Upper lobe of right lung (tissue), 1 donor: Measurements from ENCODE around the gene HSPA1A. TPM values are rescaled to one million over a fixed set of nuclear protein-coding genes. Genes with fewer than 3 reads are reported as not detected.

Source experiments
- ATAC-seq: fragments of 200-7000 bp; cut with Tn5 transposase; one replicate; pipeline ENCODE4 v1.9.1; 2020; ENCODE audit warnings: mild to moderate bottlenecking, moderate library complexity
- DNase-seq: peaks from one replicate; pipeline ENCODE4 v3.0.0-alpha.2; 2020
- H3K27ac ChIP-seq: fragments of 200-600 bp; one replicate; pipeline ENCODE4 v1.8.0; 2022
- H3K27me3 ChIP-seq: fragments of 200-600 bp; one replicate; pipeline ENCODE4 v1.8.0; 2022; ENCODE audit warnings: mild to moderate bottlenecking
- H3K36me3 ChIP-seq: fragments of 200-600 bp; one replicate; pipeline ENCODE4 v1.8.0; 2022
- H3K4me1 ChIP-seq: fragments of 200-600 bp; one replicate; pipeline ENCODE4 v1.8.0; 2022
- H3K4me3 ChIP-seq: fragments of 200-600 bp; one replicate; pipeline ENCODE4 v1.8.0; 2022; ENCODE audit warnings: mild to moderate bottlenecking
- H3K9me3 ChIP-seq: fragments of 200-600 bp; one replicate; pipeline ENCODE4 v1.8.0; 2022
- intact Hi-C: fragments of 100-400 bp; cut with DNase I; formaldehyde crosslinking; loops from one replicate; pipeline ENCODE4 v1.11.0; 2022
- total RNA-seq: library from RNA; stranded (reverse); fragmentation: NEBNext Ultra II Directional; extraction: Animal tissue kit (Norgen Biotek cat#: 25700); gene quantifications from one replicate; pipeline ENCODE4 v1.2.1, GENCODE V29; 2021
- TF ChIP-seq, protein P1 (sequence below): fragments of 200-600 bp; IDR thresholded peaks from one replicate; pipeline ENCODE4 v1.8.0; 2022; ENCODE audit warnings: antibody characterized with exemption
- donor health status: DM: no; HTN: yes; CAD: no; lungs with severe emphysema.

HSPA1A gene
- total RNA-seq, 1 donor from 2014 or later: 150 TPM

- no peaks in the 10 kb centered on the region for H3K9me3 ChIP-seq
- peak overlapping the region; percentile 47 for H3K27ac ChIP-seq
- H3K27me3 ChIP-seq: no peaks in the 10 kb centered on the region
- TF ChIP-seq, protein P1, sequence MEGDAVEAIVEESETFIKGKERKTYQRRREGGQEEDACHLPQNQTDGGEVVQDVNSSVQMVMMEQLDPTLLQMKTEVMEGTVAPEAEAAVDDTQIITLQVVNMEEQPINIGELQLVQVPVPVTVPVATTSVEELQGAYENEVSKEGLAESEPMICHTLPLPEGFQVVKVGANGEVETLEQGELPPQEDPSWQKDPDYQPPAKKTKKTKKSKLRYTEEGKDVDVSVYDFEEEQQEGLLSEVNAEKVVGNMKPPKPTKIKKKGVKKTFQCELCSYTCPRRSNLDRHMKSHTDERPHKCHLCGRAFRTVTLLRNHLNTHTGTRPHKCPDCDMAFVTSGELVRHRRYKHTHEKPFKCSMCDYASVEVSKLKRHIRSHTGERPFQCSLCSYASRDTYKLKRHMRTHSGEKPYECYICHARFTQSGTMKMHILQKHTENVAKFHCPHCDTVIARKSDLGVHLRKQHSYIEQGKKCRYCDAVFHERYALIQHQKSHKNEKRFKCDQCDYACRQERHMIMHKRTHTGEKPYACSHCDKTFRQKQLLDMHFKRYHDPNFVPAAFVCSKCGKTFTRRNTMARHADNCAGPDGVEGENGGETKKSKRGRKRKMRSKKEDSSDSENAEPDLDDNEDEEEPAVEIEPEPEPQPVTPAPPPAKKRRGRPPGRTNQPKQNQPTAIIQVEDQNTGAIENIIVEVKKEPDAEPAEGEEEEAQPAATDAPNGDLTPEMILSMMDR: no peak
- no peaks in the 10 kb centered on the region for H3K36me3 ChIP-seq
- intact Hi-C loops: no loop called here
- no peak overlapping the region for H3K4me3 ChIP-seq
- DNase-seq (no peak), ATAC-seq (peak; percentile 63)
- H3K4me1 ChIP-seq: peaks cover 6% of the 10 kb centered on the region
These were observed 46.7 kb upstream of the HSPA1A start for GRCh38 chr6:31768363-31769257.

GRCh38 chr6:31769684-31770371 lies 45.5 kb upstream of the HSPA1A start:
- peaks cover 6% of the 10 kb centered on the region for H3K4me1 ChIP-seq
- TF ChIP-seq, protein P1: peak; percentile 90
- intact Hi-C loops: no loop called here
- H3K27me3 ChIP-seq: no peaks in the 10 kb centered on the region
- DNase-seq (peak; percentile 91), ATAC-seq (peak; percentile 95)
- no peaks in the 10 kb centered on the region for H3K9me3 ChIP-seq
- H3K4me3 ChIP-seq: no peak overlapping the region
- H3K36me3 ChIP-seq: no peaks in the 10 kb centered on the region
- no peak overlapping the region for H3K27ac ChIP-seq

- no peaks in the 10 kb centered on the region for H3K9me3 ChIP-seq
- intact Hi-C loops: no loop called here
- DNase-seq (no peak), ATAC-seq (no peak)
- no peak overlapping the region for H3K4me3 ChIP-seq
- no peaks in the 10 kb centered on the region for H3K36me3 ChIP-seq
- TF ChIP-seq, protein P1: no peak
- H3K27me3 ChIP-seq: no peaks in the 10 kb centered on the region
- H3K27ac ChIP-seq: no peak overlapping the region
- H3K4me1 ChIP-seq: peaks cover 6% of the 10 kb centered on the region
These were observed 44.5 kb upstream of the HSPA1A start for GRCh38 chr6:31770860-31771259.

DNA sequence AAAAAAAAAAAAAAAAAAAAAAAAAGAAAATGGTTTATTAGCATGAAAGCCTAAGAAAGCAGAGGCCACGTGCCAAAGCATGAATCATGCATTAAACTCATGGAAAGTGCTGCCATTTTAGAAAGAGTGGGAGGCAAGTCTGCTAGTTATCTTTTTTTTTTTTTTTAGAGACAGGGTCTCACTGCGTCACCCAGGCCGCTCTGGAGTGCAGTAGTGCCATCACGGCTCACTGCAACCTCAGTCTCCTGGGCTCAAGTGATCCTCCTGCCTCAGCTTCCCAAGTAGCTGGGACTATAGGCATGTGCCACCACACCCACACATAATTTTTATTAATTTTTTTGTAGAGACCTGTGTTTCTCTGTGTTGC lies 43.4 kb upstream of the HSPA1A start:
- Histone ChIP-seq H3K4me1 (peaks cover 11% of the 10 kb centered on the region), H3K9me3 (no peaks in the 10 kb centered on the region), H3K27me3 (no peaks in the 10 kb centered on the region), H3K36me3 (no peaks in the 10 kb centered on the region), H3K4me3 (no peak overlapping the region), H3K27ac (no peak overlapping the region)
- TF ChIP-seq, protein P1: no peak
- intact Hi-C loops: no loop called here
- ATAC-seq (no peak), DNase-seq (no peak)

DNA sequence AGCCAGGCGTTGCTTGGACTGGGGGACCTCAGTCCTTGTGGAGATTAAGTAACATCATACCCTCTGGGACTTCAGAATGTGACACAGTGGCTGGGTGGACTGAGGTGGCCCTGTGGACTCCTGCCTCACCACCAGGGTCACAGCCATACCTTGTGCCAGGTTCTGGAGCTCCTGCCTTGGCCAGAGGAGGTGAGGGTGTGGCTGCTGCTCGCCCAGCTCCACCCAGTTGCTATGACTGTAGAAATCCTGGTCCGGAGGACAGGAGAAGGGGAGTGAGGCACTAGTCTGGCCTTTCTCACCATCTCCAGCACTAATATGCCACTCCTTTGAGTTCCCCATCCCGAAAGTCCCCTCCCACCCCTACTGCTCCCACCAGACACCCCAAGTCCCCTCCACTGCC lies 40.2 kb upstream of the HSPA1A start:
- ATAC-seq: peak; percentile 1
- intact Hi-C loops: no loop called here
- Histone ChIP-seq H3K36me3 (peaks cover 17% of the 10 kb centered on the region), H3K9me3 (no peaks in the 10 kb centered on the region), H3K27ac (no peak overlapping the region), H3K27me3 (no peaks in the 10 kb centered on the region), H3K4me3 (no peak overlapping the region), H3K4me1 (peaks cover 11% of the 10 kb centered on the region)
- TF ChIP-seq, protein P1: no peak
- no peak for DNase-seq
